ENCODE results near the gene PANK2. TPM values are rescaled to one million over a fixed set of nuclear protein-coding genes. Genes with fewer than 3 reads are reported as not detected.
"Not testable (repeated sequence)": the region's sequence is repeated elsewhere in the genome, so short reads cannot be mapped to it uniquely, and the experiment has no call there.

PANK2 gene
- total RNA-seq, 1 donor from 2014 or later, result 53.7 TPM

DNA sequence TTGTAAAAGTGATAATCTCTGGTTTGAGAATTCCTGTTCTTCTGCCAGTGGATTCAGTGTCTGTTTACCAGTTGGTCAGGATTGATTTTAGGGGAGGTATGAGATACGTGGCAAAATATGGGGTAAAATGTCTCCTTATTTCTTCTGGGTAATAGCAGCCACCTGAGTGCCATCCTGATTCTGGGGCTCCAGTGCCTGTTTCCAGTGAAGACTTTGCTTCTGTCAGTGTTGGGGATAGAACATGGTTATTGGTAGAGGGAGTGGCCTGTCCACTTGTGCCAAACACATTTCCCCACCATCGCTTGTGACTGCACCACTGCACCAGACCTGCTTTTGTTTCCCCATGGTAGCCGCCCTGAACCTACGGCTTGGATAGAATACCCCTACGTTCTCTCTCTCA, 15.7 kb downstream of the PANK2 start:
- H3K27me3 Mint-ChIP-seq (ENCODE audit: unreplicated experiment), result no peaks in the 10 kb centered on the region
- peaks cover 10% of the 10 kb centered on the region for H3K36me3 Mint-ChIP-seq (ENCODE audit: low read depth, unreplicated experiment)
- H3K4me1 Mint-ChIP-seq (ENCODE audit: unreplicated experiment), result peaks cover 13% of the 10 kb centered on the region
- no peaks in the 10 kb centered on the region for H3K9me3 Mint-ChIP-seq (ENCODE audit: unreplicated experiment)
- no peak overlapping the region for H3K4me3 Mint-ChIP-seq (ENCODE audit: unreplicated experiment)
- DNase-seq (ENCODE audit: low spot score), result no peak
- TF ChIP-seq, protein P1, sequence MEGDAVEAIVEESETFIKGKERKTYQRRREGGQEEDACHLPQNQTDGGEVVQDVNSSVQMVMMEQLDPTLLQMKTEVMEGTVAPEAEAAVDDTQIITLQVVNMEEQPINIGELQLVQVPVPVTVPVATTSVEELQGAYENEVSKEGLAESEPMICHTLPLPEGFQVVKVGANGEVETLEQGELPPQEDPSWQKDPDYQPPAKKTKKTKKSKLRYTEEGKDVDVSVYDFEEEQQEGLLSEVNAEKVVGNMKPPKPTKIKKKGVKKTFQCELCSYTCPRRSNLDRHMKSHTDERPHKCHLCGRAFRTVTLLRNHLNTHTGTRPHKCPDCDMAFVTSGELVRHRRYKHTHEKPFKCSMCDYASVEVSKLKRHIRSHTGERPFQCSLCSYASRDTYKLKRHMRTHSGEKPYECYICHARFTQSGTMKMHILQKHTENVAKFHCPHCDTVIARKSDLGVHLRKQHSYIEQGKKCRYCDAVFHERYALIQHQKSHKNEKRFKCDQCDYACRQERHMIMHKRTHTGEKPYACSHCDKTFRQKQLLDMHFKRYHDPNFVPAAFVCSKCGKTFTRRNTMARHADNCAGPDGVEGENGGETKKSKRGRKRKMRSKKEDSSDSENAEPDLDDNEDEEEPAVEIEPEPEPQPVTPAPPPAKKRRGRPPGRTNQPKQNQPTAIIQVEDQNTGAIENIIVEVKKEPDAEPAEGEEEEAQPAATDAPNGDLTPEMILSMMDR (IDR thresholded peaks at IDR 0.05; ENCODE audit: unreplicated experiment), result no peak
- peak overlapping the region; percentile 58 for H3K27ac Mint-ChIP-seq (ENCODE audit: unreplicated experiment)

DNA sequence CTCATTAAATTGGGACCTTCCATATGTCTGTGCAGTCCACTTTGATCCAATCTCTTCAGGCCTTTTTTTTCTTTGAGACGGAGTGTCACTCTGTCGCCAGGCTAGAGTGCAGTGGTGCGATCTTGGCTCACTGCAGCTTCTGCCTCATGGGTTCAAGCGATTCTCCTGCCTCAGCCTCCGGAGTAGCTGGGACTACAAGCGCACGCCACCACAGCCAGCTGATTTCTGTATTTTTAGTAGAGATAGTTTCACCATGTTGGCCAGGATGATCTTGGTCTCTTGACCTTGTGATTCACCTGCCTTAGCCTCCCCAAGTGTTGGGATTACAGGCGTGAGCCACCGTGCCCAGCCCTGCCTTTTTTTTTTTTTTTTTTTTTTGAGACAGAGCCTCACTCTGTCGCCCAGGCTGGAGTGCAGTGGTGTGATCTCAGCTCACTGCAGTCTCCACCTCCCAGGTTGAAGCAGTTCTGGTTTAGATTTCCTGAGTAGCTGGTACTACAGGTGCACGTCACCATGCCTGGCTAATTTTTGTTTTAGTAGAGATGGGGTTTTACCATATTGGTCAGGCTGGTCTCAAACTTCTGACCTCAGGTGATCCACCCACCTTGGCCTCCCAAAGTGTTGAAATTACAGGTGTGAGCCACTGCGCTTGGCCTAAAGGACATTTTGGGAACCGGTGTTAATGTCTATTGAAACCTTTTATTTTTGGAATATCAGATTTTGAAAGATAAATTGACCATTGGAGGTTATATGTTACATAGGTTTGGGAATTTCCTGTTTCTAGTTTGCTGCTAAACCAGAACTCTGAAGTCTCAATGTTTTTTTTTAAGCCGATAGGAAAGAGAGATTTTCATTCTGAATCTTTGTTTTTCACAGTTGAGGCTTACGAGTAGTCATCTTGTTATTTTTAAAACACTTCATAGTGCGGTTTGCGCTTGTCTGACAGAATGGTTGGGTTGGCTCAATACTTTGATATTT, 17.8 kb downstream of the PANK2 start:
- DNase-seq (ENCODE audit: low spot score); H3K27ac Mint-ChIP-seq (ENCODE audit: unreplicated experiment); H3K27me3 Mint-ChIP-seq (ENCODE audit: unreplicated experiment); H3K4me3 Mint-ChIP-seq (ENCODE audit: unreplicated experiment); H3K4me1 Mint-ChIP-seq (ENCODE audit: unreplicated experiment); H3K9me3 Mint-ChIP-seq (ENCODE audit: unreplicated experiment): not testable (repeated sequence)
- H3K36me3 Mint-ChIP-seq (ENCODE audit: low read depth, unreplicated experiment), result peaks cover 24% of the 10 kb centered on the region

DNA sequence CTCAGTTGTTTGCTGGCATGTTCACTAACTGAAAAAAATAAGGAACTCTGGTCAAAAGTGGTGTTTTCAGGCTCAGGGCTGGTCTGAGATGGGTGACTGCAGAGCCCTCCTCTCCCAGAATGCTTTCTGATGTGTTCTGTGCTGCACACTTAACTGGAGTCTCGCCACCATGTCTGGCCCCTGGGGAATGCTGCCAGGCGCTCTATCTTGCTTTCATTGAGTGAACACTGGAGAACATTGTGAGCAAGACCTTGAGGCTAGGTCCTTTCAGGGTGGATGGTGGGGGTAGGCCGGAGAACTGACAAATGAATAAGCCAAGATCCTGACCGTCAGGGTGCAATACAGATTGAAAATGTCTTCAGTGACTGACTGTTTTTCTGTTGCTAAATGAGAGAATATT, 19.5 kb downstream of the PANK2 start:
- no peaks in the 10 kb centered on the region for H3K4me1 Mint-ChIP-seq (ENCODE audit: unreplicated experiment)
- H3K9me3 Mint-ChIP-seq (ENCODE audit: unreplicated experiment), result no peaks in the 10 kb centered on the region
- peaks cover 32% of the 10 kb centered on the region for H3K36me3 Mint-ChIP-seq (ENCODE audit: low read depth, unreplicated experiment)
- no peak overlapping the region for H3K4me3 Mint-ChIP-seq (ENCODE audit: unreplicated experiment)
- TF ChIP-seq, protein P1 (IDR thresholded peaks at IDR 0.05; ENCODE audit: unreplicated experiment), result no peak
- H3K27ac Mint-ChIP-seq (ENCODE audit: unreplicated experiment), result no peak overlapping the region
- no peak for DNase-seq (ENCODE audit: low spot score)
- H3K27me3 Mint-ChIP-seq (ENCODE audit: unreplicated experiment), result no peaks in the 10 kb centered on the region

GRCh38 chr20:3909952-3910366, 20.8 kb downstream of the PANK2 start:
- Mint-ChIP-seq H3K27ac (ENCODE audit: unreplicated experiment) (no peak overlapping the region), H3K4me1 (ENCODE audit: unreplicated experiment) (no peaks in the 10 kb centered on the region), H3K9me3 (ENCODE audit: unreplicated experiment) (no peaks in the 10 kb centered on the region), H3K27me3 (ENCODE audit: unreplicated experiment) (no peaks in the 10 kb centered on the region), H3K36me3 (ENCODE audit: low read depth, unreplicated experiment) (peaks cover 41% of the 10 kb centered on the region), H3K4me3 (ENCODE audit: unreplicated experiment) (peak overlapping the region; percentile 25)
- DNase-seq (ENCODE audit: low spot score), result no peak
- TF ChIP-seq, protein P1 (IDR thresholded peaks at IDR 0.05; ENCODE audit: unreplicated experiment), result no peak

GRCh38 chr20:3910853-3911252, 21.7 kb downstream of the PANK2 start:
- DNase-seq (ENCODE audit: low spot score), result no peak
- TF ChIP-seq, protein P1 (IDR thresholded peaks at IDR 0.05; ENCODE audit: unreplicated experiment), result no peak
- Mint-ChIP-seq H3K36me3 (ENCODE audit: low read depth, unreplicated experiment) (peaks cover 49% of the 10 kb centered on the region), H3K27ac (ENCODE audit: unreplicated experiment) (no peak overlapping the region), H3K4me1 (ENCODE audit: unreplicated experiment) (no peaks in the 10 kb centered on the region), H3K27me3 (ENCODE audit: unreplicated experiment) (no peaks in the 10 kb centered on the region), H3K9me3 (ENCODE audit: unreplicated experiment) (no peaks in the 10 kb centered on the region), H3K4me3 (ENCODE audit: unreplicated experiment) (peak overlapping the region; percentile 62)
